ENCODE results near the gene CKMT1B. TPM values are rescaled to one million over a fixed set of nuclear protein-coding genes. Genes with fewer than 3 reads are reported as not detected.
"Not testable (repeated sequence)": the region's sequence is repeated elsewhere in the genome, so short reads cannot be mapped to it uniquely, and the experiment has no call there.

CKMT1B gene
- total RNA-seq (2022) (2.0 and 5.4 TPM in 2 replicates), Bru-seq, nascent RNA (percentile 27 among the genes with signal in this experiment), BruChase-seq, experiment 1, labeled RNA remaining after a 6-hour chase (percentile 20 among the genes with signal in this experiment), BruChase-seq, experiment 2, labeled RNA remaining after a 2-hour chase (percentile 20 among the genes with signal in this experiment)
- long read RNA-seq, partial matches to known transcripts: 1 of 4 reads
- long read RNA-seq, other reads (novel, unspliced or antisense): 0 of 4 reads

DNA sequence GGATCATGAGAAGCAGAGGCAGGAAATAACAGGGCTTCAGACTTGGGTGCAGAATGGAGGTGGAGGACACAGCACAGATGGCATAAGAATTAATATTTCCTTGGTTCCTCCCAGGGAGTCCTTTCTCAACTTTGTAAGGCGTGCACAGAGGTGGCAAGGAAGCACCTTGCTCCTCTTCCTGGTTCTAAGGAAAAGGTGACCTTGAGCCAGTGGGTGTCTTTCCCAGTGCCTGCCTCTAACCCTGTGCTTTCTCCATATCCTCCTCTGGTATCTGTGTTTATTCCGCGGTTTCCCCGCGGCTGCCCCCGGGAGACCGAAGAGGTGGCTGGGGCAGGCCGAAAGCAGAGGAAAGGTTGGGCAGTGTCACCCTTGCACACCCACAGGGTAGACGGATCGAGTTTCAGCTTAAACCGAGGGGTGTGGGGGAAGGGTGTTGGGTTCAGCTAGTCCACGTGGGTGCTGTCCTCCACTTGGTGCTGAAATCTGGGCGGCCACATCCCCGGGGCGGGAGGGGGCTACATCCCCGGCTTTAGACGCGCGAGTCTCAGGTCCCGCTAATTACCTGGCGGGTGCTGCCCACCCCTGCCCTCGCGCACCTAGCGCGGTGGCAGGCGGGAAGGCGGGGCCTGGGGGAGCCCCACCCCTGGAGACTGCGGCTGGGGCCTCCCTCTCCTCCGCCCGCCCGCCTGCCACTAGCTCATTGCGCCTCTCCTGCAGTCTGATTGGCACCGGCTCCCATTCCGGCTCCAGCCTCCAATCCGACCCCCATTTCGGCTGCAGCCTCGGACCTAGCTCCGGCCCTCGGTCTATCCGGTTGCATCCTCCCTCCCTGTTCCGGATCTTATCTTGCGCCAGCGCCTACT, at the start of gene CKMT1B:
TSS of gene CKMT1B (plus strand) at position 700 of the 863 bp plus-strand sequence. CDS start 192 bp downstream, outside the sequence.
- intact Hi-C loops (cut with micrococcal nuclease; ENCODE audit: unreplicated experiment); H3K4me1 Mint-ChIP-seq (ENCODE audit: low read depth, unreplicated experiment); BruUV-seq (replicated peaks); H3K36me3 Mint-ChIP-seq (ENCODE audit: insufficient read depth, unreplicated experiment); DNase-seq; H3K9me3 Mint-ChIP-seq (ENCODE audit: low read depth, unreplicated experiment); H3K4me3 Mint-ChIP-seq (ENCODE audit: low read depth, unreplicated experiment); H3K27ac Mint-ChIP-seq (ENCODE audit: unreplicated experiment); CTCF ChIA-PET: not testable (repeated sequence)
- peaks cover 16% of the 10 kb centered on the region for H3K27me3 Mint-ChIP-seq (ENCODE audit: unreplicated experiment)

DNA sequence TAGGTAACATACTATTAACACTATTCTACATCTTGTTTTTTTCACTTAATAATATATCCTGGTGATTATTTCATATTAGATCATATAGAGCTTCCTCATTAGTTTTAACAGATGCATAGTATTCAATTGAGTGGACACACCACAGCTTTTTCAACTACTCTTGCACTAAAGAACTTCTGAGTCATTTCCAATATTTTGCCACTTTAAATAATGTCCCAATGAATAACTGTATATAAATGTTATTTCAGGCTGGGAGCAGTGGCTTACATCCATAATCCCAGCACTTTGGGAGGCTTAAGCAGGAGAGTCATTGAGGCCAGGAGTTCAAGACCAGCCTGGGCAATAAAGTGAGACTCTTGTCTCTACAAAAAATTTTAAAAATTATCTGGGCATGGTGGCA, 49.6 kb upstream of the CKMT1B start:
- Mint-ChIP-seq H3K27ac (ENCODE audit: unreplicated experiment) (no peak overlapping the region), H3K4me1 (ENCODE audit: low read depth, unreplicated experiment) (no peaks in the 10 kb centered on the region), H3K9me3 (ENCODE audit: low read depth, unreplicated experiment) (no peaks in the 10 kb centered on the region), H3K27me3 (ENCODE audit: unreplicated experiment) (no peaks in the 10 kb centered on the region), H3K4me3 (ENCODE audit: low read depth, unreplicated experiment) (no peak overlapping the region), H3K36me3 (ENCODE audit: insufficient read depth, unreplicated experiment) (no peaks in the 10 kb centered on the region)
- TF ChIP-seq, protein P1, sequence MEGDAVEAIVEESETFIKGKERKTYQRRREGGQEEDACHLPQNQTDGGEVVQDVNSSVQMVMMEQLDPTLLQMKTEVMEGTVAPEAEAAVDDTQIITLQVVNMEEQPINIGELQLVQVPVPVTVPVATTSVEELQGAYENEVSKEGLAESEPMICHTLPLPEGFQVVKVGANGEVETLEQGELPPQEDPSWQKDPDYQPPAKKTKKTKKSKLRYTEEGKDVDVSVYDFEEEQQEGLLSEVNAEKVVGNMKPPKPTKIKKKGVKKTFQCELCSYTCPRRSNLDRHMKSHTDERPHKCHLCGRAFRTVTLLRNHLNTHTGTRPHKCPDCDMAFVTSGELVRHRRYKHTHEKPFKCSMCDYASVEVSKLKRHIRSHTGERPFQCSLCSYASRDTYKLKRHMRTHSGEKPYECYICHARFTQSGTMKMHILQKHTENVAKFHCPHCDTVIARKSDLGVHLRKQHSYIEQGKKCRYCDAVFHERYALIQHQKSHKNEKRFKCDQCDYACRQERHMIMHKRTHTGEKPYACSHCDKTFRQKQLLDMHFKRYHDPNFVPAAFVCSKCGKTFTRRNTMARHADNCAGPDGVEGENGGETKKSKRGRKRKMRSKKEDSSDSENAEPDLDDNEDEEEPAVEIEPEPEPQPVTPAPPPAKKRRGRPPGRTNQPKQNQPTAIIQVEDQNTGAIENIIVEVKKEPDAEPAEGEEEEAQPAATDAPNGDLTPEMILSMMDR (IDR thresholded peaks at IDR 0.05; ENCODE audit: unreplicated experiment): no peak
- DNase-seq: no peak
- intact Hi-C loops (cut with micrococcal nuclease; ENCODE audit: unreplicated experiment): no loop called here
- CTCF ChIA-PET: no interaction called here
- no TSS peak for BruUV-seq (replicated peaks)

DNA sequence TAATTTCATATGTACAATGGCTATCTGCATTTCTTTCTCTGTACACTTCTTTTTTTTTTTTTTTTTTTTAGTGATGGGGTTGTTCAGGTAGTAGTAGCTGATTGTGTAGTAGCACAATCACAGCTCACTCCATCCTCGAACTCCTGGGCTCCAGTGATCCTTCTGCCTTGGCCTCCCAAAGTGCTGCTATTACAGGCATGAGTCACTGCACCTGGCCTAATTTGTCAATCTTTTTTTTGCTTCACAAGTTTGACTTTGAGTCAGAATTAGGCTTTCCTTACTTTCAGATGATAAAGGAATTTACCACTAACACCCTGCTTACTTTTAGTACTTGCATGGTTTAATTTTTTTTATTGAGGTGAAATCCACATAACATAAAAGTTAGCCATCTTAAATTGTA, 48.4 kb upstream of the CKMT1B start:
- Mint-ChIP-seq H3K9me3 (ENCODE audit: low read depth, unreplicated experiment) (no peaks in the 10 kb centered on the region), H3K4me3 (ENCODE audit: low read depth, unreplicated experiment) (no peak overlapping the region), H3K4me1 (ENCODE audit: low read depth, unreplicated experiment) (no peaks in the 10 kb centered on the region), H3K36me3 (ENCODE audit: insufficient read depth, unreplicated experiment) (no peaks in the 10 kb centered on the region), H3K27ac (ENCODE audit: unreplicated experiment) (no peak overlapping the region), H3K27me3 (ENCODE audit: unreplicated experiment) (no peaks in the 10 kb centered on the region)
- CTCF ChIA-PET: no interaction called here
- intact Hi-C loops (cut with micrococcal nuclease; ENCODE audit: unreplicated experiment): no loop called here
- no TSS peak for BruUV-seq (replicated peaks)
- TF ChIP-seq, protein P1 (IDR thresholded peaks at IDR 0.05; ENCODE audit: unreplicated experiment): no peak
- DNase-seq: no peak

DNA sequence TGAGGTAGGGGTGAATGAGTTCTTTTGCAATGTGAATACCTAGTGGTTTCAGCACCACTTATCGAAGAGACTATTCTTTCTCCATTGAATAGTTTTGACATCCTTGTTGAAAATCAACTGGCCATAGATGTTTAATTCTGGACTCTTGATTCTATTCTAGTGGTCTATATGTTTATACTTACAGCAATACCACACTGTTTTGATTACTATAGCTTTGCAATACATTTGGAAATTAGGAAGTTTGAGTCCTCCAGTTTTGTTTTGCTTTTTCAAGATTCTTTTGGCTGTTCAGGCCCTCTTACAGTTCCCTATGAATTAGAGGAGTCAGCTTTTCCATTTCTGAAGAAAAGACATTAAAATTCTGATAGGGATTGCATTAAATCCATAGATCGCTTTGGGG, 46.3 kb upstream of the CKMT1B start:
- TF ChIP-seq, protein P1 (IDR thresholded peaks at IDR 0.05; ENCODE audit: unreplicated experiment): no peak
- H3K4me1 Mint-ChIP-seq (ENCODE audit: low read depth, unreplicated experiment): no peaks in the 10 kb centered on the region
- intact Hi-C loops (cut with micrococcal nuclease; ENCODE audit: unreplicated experiment): no loop called here
- H3K27me3 Mint-ChIP-seq (ENCODE audit: unreplicated experiment): no peaks in the 10 kb centered on the region
- DNase-seq: no peak
- BruUV-seq (replicated peaks): no TSS peak
- CTCF ChIA-PET: no interaction called here
- no peaks in the 10 kb centered on the region for H3K36me3 Mint-ChIP-seq (ENCODE audit: insufficient read depth, unreplicated experiment)
- H3K4me3 Mint-ChIP-seq (ENCODE audit: low read depth, unreplicated experiment): no peak overlapping the region
- no peak overlapping the region for H3K27ac Mint-ChIP-seq (ENCODE audit: unreplicated experiment)
- no peaks in the 10 kb centered on the region for H3K9me3 Mint-ChIP-seq (ENCODE audit: low read depth, unreplicated experiment)

Data from Calu3 (cell line).